ENCODE data around the gene RASSF8.

The RASSF8 gene

DNA sequence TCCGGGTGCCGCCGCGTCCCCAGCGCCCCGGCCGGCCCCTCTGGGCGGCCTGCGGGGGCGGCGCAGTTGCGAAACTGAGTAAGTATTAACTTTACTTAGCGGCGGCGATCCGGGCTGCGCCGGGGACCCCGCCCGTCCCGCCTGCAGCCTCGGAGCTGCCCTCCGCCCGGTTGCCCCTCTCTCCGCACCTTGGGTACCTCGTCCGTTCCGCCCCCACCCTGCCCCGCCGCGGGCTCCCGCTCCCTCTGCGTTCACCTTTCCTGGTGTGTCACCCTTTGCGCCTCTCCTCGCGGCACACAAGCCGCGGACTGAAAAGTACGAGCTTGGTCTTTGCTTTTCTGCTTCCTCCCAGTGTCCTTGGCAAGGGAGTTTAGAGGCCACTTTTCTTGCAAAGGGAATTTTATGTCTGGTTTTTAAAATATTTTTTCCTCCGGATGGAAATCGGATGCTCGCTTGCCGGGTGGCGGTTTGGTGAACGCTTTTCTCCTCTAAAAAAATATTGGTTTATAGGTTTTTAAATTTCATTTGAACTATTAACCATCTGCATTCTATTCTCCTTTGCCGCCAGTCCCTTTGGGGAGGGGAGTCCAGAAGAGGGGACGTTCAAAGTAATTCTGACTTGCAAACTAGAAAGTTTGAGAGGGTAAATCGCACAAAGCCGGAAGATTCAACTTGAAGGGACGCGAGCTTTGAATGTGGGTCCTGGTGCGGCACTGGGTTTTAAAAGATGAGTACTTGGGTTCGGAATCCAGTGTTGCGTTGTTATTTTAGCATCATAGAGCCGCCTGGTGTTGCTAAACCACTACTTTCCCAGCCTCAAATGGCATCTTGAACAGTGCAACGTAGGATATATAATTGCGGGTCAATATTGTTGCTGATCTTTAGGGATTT lies 834 bp downstream of the RASSF8 start:
- DNase-seq (ENCODE audit: low spot score) = peak; percentile 45
- peak overlapping the region; percentile 94 for H3K27ac ChIP-seq
- ChIA-PET POLR2A (ENCODE audit: low non-redundant PET) (interaction anchor here (0.5 kb wide), 1 partner anchor 79 kb away, joined by 3 read pairs; no protein-coding TSS in a partner anchor), CTCF (interaction anchor here (0.6 to 1.7 kb wide), 5 partner anchors 12 to 885 kb away, joined by 3 to 5 read pairs (median 3); no protein-coding TSS in a partner anchor)
- TF ChIP-seq, protein P1, sequence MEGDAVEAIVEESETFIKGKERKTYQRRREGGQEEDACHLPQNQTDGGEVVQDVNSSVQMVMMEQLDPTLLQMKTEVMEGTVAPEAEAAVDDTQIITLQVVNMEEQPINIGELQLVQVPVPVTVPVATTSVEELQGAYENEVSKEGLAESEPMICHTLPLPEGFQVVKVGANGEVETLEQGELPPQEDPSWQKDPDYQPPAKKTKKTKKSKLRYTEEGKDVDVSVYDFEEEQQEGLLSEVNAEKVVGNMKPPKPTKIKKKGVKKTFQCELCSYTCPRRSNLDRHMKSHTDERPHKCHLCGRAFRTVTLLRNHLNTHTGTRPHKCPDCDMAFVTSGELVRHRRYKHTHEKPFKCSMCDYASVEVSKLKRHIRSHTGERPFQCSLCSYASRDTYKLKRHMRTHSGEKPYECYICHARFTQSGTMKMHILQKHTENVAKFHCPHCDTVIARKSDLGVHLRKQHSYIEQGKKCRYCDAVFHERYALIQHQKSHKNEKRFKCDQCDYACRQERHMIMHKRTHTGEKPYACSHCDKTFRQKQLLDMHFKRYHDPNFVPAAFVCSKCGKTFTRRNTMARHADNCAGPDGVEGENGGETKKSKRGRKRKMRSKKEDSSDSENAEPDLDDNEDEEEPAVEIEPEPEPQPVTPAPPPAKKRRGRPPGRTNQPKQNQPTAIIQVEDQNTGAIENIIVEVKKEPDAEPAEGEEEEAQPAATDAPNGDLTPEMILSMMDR (conservative IDR thresholded peaks at IDR 0.05; ENCODE audit: low read depth) = no peak

DNA sequence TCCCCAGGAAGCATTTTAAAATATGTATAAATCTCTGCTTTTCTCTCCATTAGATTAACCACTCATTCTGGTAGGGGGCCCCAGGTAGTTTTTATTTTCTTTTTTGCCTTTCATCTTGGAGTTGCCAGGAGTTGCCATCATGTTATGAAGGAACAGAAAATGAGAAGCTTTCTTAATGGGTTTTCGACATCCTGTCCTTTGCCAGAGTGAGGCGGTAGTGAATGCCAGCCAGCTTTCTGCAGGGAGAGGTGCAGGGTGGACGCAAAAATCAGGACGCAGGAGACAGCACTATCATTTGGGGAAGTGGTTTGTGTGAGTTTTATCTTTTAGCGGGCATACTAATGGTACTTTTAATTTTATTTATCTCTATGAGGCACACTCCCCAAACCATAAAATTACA lies 1.7 kb downstream of the RASSF8 start:
- no peak overlapping the region for H3K27ac ChIP-seq
- TF ChIP-seq, protein P1 (conservative IDR thresholded peaks at IDR 0.05; ENCODE audit: low read depth) = no peak
- no peak for DNase-seq (ENCODE audit: low spot score)
- POLR2A ChIA-PET (ENCODE audit: low non-redundant PET) = interaction anchor here (0.5 kb wide), 1 partner anchor 80 kb away, joined by 3 read pairs; no protein-coding TSS in a partner anchor
- CTCF ChIA-PET = interaction anchor here (0.7 to 1.7 kb wide), 2 partner anchors 11 to 136 kb away, joined by 3 to 4 read pairs; no protein-coding TSS in a partner anchor

DNA sequence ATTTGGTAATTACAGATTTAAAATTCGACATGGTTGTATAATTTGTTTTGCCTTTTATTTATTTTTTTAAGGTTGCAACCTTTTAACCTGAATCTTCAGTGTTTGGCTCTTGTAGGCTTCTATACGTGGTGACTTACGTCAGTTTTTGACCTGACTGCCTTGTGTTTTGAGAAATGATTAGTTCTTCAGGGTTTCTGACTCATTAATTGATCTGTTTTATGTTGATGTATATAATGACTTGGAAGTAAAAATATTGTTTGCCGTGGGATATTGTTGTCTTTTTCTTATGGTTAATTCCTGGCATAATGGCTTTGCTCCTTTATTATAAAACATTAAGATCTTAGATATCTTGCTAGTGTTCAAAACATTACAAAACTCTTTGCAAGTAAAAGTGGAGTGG lies 2.5 kb downstream of the RASSF8 start:
- H3K27ac ChIP-seq = no peak overlapping the region
- CTCF ChIA-PET = no interaction called here
- no peak for DNase-seq (ENCODE audit: low spot score)
- TF ChIP-seq, protein P1 (conservative IDR thresholded peaks at IDR 0.05; ENCODE audit: low read depth) = no peak
- POLR2A ChIA-PET (ENCODE audit: low non-redundant PET) = no interaction called here

DNA sequence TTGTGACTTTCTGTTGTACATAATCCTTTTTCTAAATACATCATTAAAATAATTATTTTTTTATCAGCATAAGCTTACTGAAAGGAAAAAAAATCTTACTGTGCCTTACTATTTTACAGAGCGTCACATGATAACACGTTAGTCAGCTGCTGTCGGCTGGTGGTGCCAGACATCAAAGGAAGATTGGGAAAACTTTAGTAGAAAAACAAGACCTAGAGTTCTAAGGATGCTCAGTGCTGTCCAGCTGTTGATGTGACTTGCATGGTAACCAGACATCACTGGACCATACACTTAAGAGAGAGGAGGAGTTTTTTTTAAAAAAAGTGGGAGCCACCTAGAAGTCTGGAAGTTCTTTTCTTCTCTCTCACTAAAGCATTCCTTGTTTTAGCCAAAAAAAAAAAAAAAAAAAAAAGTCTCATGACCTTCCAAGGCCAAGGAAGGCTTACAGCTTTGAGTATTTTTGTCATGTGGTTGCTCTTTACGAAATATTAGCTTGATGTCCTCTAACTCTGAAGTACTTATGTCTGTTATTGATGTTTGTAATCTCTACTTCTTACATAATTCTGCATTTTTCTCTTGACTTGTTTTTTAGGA lies 4.5 kb downstream of the RASSF8 start:
- TF ChIP-seq, protein P1 (conservative IDR thresholded peaks at IDR 0.05; ENCODE audit: low read depth) = no peak
- DNase-seq (ENCODE audit: low spot score) = no peak
- ChIA-PET POLR2A (ENCODE audit: low non-redundant PET) (no interaction called here), CTCF (interaction anchor here (0.7 kb wide), 1 partner anchor 536 kb away, joined by 3 read pairs; no protein-coding TSS in a partner anchor)
- no peak overlapping the region for H3K27ac ChIP-seq

DNA sequence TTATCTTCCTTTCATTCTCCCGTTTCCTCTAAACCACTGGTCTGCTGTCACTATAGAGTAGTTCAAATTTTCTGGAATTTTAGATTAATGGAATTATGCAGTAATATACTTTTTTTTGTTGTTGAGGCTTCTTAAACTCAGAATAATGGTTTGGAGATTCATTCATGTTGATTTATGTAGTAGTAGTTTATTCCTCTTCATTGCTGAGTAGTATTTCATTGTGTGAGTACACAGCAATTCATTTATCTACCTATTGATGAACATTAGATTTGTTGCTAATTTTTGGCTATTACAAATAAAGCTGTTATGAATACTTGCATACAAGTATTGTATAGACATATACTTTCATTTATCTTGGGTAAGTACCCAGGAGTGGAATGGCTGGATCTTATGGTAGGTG lies 7.2 kb downstream of the RASSF8 start:
- no peak for DNase-seq (ENCODE audit: low spot score)
- TF ChIP-seq, protein P1 (conservative IDR thresholded peaks at IDR 0.05; ENCODE audit: low read depth) = no peak
- CTCF ChIA-PET = interaction anchor here (0.7 kb wide), 1 partner anchor 648 kb away, joined by 3 read pairs; no protein-coding TSS in a partner anchor
- no peak overlapping the region for H3K27ac ChIP-seq
- POLR2A ChIA-PET (ENCODE audit: low non-redundant PET) = no interaction called here

DNA sequence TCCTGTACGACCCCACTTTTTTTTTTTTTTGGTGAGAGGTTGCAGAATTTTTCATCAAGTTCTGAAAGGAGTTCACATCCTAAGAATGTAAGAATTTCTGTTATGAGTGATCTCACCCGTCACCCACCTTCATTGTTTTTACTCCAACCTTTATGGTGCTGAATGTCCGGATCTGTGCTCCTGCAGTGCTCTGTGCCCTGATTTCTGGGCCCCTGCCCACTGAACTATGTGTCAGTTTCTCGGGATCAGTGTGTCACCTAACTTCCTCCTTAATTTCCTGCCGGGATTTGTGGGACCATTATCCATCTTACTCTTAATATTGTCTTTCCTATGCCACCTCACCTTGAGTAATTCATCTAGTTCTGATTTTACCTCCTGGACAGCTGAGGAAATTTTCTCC lies 11.6 kb downstream of the RASSF8 start:
- no peak overlapping the region for H3K27ac ChIP-seq
- TF ChIP-seq, protein P1 (conservative IDR thresholded peaks at IDR 0.05; ENCODE audit: low read depth) = no peak
- ChIA-PET CTCF (no interaction called here), POLR2A (ENCODE audit: low non-redundant PET) (no interaction called here)
- DNase-seq (ENCODE audit: low spot score) = no peak

All from RWPE1 (cell line).